Dedifferentiated amniotic fluid mesenchymal stem cell (primary cell): ENCODE data around the gene TMED6.
A peak's percentile ranks its signal among the peaks of the same experiment; 100 is the strongest.

Source experiments
- DNase-seq: peaks from one replicate; pipeline ENCODE4 v3.0.0-alpha.2; 2016; ENCODE audit errors: extremely low spot score

Gene TMED6

DNA sequence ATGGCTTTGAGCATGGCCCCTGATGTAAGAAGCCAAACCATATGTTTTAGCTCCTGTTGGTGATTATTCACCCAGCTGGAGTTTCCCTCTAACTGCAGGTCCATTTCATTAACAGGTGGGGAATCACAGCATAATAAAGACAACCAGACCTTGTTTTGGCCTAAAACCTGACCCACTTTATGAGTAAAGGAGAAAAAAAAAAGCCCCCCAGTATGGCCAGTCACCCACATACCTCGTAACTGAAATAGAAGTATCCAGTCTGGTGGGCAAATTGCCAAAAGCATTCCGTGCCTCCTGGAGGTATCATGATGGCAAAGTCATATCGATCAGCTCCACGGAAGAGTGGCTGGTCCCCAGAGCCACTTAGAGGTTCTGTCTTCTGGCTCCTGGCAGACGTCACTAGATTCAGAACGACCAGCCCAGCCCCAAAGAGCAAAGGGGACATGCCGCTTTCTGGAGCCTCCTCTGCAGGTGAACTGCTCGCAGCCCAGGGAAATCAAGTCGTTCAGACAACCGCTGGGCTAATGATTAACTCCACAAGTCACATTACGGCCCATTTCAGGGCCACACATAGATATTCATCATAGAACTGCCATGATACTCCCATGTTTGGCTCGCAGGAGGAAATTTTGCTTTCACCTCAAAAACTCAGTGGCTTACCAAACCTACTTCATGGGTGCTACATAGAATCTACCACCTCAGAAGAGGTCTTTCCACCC is at the start of gene TMED6:
TMED6 (minus strand) TSS at position 478 of the 719 bp plus-strand sequence; CDS start at position 445, 33 bp downstream.
- DNase-seq: no peak

DNA sequence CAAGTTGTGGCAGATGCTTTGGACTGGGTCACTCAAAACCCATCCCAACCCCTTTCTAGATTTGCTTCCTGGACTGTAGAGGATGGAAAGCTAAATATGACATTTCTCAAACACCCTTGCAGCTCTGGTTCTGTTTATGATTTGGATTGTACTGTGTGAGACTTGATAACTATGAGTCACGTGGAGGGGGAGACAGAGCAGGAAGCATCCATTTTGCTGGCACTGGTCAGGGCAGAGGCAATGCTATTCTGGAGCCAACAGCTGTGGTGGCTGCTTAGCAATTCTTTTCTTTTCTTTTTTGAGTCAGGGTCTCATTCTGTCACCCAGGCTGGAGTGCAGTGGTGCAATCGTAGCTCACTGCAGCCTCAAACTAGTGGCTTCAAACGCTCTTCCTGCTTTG is 47.8 kb upstream of the TMED6 start:
- DNase-seq: no peak

DNA sequence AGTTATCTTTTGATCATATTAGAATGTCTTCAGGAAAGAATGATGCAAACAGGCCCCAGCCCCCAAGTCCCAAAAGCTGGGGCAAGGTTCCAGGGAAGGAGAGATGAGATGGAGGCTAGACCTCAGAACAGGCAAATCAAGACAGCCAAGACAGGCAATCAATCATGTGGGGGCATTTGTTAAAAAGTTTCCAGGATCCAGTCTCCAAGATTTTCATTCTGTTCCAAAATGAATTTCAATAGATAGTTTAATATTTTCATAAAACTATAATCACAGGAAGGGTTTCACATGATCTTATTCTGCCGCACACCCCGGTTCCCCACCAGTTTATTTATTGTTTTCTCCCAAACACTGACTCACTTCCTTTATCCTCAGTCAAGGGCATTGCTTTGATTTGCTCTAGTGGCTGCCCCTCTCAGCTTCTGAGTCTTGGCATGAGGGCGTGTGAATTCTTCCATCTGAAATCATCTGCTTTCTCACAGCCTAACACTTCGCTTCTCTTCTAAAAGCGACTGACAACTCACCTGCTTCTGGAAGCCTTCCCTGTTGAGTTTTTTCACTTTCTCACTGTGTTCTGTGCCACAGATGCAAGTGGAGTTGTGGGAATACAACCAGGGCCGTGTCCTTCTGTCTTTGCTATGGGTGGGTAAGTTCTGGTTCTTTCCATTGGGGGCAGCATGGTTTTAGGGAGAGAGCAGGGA is 46.4 kb upstream of the TMED6 start:
- DNase-seq: peak; percentile 76

DNA sequence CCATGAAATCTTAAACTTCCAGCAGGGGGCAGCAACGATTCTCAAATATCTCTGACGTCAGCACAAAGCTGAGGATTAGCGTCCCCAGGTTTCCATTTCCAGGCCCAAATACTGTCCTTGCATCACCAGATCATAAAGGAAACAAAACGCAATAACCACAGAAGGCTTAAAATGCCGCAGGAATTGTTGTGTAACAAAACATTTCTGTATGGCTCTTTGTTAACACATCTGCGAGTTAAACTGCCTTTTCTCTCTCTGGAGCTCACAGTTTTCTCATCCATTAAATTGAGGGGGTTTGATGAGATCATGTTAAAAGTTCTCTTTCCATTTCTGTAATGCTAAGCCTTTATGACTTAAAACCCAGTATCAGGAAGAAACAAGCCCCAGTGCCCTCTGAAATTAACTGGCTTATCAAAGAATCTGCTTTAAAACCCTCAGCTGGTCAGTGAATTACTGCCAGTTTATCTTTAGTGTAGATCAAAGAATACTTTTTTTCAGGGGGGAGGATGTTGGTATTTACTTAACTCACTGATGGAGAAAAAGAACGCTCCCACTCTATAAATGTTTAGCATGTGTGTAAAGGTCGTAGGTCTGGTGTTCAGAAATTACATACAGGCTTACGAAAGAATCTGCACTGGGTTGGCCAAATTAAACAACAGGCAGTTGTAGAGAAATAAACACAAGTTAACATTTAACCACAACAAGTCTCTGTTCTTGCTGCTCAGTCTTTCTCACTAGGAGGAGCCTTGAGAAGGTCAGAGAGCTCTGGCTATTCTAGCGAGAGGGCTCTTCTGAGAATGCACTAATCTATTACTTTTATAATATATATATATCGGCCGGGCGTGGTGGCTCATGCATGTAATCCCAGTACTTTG is 44.8 kb upstream of the TMED6 start:
- peak; percentile 98 for DNase-seq

DNA sequence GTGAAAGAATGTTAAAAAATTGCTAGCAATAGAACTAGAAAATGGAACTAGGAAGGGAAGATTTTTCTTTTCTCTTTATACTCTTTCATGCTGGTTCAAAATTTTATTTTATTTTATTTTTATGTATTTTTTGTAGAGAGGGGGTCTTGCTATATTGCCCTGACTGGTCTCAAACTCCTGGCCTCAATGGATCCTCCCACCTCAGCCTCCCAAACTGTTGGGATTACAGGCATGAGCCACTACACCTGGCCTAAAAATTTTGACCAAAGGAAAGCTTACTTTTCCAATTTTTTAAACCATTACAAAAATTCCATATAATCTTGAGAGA is 44.2 kb upstream of the TMED6 start:
- no peak for DNase-seq

DNA sequence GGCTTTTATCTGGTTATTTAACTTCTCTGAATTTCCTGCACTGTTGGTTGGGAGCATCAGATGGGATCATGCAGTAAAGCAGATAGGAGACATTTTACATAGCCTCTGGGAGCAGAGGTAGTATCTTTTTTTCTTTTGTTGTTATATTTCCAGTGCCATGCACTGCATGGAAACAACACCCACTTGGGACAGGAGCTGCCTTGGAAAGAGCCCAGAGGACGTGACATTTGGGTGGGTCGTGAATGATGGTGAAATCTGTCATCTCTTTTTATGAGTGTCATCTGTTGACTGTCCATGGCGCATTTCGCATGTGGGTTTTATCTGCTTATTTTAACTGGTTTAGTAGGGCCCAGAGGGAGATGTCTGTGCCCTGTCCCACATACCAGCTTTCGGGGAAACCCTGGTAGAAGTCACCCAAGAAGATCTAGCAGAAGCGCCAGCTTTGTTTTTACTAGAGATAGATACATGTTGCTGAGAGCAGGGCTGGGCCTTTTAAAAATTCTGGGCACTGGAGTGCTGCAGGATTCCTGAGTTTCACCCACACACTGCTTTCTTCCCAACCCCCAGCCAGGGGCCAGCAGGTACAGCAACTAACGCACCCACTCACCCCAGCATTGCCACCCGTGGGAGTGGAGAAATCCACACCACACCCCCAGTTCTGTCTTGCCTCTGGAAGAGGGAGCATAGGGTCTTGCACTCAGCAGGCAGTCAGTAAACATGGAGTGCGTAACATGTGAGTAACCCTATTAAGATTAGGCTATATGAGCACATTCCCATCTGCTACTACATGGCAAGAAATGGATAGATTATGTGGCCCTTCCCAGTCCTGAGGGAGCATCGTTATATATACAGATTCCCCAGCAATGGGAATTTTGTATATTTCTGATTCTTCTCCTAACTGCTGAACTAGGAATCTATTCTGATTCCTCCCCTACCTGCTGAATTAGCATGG is 42.6 kb upstream of the TMED6 start:
- no peak for DNase-seq

DNA sequence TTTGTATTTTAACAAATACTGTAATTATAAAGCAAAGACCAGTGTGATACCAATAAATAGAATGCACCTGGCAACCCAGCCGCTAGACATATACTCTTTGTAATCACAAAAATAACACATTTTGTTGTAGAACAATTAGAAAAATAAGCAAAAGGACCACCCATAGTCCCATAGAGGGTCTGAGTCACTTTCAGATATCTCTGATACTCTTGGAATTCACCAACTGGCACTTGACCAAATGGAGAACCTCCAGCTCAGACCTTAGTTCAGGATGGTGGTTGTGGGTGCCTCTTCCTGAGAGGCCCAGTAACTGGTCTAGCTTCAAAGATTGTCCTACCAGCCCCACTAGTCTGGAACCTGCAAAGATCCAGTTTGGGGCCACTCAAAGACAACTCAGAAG is 35.0 kb upstream of the TMED6 start:
- DNase-seq: no peak

DNA sequence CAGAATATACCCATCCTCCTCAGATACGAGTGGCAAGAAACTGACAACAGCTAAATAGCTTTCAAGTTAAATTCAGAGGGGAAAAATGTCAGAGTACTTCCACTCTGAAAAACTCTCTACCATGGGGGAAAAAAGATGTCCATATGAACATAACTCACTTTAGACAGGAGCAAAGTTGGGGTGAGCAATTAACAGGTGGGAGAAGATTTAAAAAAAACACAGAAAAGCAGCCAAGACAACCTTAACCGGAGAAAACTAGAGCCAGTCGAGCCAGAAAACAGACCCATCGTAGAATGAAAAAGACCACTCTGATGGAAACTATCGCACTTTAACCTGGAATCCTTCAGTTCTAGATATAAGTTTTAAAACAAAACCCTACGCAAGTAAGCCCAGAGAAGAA is 33.4 kb upstream of the TMED6 start:
- DNase-seq: no peak

DNA sequence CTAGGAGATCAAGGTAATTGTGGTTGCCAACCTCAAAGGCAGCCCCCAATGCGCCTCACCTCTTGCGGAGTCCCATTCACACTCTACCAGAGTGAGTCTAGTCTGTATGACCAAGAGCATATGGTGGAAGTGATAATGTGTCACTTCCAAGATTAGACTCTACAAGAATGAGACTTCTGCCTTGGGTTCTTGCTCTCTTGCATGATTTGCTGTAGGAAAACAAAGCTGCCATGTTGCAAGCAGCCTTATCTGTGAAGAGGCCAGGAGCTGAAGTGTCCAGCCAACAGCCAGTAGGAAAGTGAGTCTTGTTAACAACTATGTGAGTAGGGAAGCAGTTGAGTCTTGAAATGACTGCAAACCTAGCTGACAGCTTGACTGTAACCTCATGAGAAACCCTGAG is 30.8 kb upstream of the TMED6 start:
- no peak for DNase-seq

DNA sequence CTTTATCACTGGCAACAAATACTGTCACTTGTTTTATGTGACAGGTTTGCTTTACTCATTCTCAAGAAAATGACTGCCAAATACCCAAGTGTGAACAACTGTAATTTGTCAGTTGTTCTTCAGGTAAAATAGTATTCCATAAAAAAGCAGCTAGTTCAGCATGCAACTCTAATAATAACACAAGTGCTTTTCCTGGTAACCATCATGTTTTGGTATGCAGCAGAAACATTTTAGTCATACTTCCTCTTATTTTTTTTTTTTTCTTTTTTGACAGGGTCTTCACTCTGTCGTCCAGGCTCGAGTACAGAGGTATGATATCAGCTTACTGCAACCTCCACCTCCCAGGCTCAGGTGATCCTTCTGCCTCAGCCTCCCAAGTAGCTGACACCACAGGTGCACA is 29.6 kb upstream of the TMED6 start:
- DNase-seq: no peak

DNA sequence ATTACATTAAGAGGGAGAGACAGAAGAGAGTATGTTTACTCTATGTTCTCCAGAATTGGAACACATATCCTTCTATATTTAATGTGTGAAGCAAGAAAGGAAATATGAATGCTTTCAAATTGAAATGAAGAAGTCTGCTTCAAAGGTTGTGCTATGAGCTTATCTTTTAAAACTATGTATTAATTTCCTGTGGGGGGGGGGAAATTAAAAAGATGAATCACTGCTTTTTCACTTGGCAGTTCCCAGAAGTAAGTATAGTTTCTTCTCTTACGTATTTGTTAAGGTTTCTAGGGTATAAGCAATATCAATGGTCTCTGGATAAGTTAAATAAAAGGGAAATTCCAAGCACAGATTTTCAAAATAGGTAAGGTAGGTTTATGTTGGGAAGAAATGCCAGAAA is 27.2 kb upstream of the TMED6 start:
- no peak for DNase-seq

DNA sequence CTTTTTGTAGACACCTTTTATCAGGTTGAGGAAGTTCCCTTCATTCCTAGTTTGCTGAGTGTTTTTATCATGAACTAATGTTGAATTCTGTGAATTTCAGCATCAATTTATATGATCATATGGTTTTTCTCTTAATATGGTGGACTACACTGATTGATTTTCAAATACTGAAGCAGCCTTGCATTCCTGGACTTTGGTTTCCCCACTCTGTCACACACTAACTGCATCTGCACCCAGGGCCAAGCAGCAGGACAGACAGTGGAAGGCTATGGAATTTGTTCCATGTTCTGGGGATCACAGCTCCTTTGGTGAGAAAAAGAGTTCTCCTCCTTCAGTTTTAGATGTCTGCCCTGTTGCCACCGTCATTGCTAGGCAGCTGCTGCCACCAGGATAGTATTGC is 26.4 kb upstream of the TMED6 start:
- no peak for DNase-seq

DNA sequence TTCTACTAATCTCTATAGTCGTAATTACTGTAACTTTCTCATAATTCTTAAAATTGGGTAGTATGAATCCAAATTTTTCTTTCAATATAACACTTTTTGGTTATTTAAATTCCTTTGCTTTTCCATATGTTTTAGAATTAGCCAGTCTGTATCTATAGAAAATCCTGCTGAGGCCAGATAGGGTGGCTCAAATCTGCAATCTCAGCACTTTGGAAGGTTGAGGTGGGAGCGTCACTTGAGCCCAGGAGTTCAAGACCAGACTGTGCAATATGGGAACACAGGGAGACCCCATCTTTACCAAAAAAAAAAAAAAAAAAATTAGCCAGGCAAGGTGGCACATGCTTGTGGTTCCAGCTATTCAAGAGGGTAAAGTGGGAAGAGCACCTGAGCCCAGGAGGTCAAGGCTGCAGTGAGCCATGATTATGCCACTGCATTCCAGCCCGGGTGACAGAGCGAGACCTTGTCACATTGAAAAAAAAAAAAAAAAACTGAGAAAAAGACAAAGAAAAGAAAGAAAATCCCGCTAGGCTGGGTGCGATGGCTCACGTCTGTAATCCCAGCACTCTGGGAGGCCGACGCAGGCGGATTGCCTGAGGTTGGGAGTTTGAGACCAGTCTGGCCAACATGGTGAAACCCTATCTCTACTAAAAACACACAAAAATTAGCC is 24.9 kb upstream of the TMED6 start:
- DNase-seq: no peak

DNA sequence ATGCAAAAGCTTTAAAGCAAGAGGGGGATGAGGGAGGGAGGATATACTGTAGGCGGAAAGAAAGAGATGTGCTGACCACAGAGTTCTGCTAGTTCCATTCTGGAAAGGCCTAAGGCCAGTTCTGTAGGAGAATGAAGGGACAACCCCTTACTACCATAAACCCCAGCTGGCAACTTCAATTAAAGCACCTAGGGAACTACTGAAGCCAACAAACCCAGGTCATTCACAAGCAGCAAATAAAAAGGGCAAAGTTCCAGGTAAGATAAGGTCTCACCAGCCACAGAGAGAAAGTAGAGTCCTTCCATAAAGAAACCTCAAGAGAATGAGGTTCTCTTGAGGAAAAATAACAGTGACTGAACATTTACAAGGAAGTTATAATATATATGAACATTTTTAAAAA is 21.4 kb upstream of the TMED6 start:
- no peak for DNase-seq

DNA sequence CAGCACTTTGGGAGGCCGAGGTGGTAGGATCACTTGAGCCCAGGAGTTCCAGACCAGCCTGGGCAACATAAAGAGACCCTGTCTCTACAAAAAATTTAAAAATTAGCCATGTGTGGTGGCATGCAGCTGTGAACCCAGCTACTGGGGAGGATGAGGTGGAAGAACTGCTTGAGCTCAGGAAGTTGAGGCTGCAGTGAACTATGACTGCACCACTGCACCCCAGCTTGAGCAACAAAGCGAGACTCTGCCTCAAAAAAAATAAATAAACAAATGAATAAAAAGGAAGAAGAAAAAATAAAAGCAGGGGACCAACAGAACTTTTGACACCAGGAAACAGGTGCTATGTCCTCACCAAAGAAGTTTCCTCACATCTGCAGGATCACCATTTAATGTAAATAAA is 20.0 kb upstream of the TMED6 start:
- no peak for DNase-seq

DNA sequence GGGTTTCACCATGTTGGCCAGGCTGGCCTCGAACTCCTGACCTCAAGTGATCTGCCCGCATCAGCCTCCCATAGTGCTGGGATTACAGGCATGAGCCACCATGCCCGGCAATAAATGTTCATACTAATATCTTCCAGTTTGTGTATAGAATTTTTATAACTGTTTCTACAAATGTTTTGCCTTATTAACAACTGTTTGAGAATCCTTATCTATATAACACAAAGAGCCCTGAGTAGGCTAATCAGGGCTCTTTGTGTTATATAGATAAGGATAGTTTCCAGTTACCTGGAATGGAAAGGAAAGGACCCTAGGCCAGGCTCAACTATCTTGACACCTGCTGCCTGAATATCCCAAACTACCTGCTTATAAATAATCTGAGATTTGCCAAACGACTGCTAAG is 17.3 kb upstream of the TMED6 start:
- DNase-seq: no peak

DNA sequence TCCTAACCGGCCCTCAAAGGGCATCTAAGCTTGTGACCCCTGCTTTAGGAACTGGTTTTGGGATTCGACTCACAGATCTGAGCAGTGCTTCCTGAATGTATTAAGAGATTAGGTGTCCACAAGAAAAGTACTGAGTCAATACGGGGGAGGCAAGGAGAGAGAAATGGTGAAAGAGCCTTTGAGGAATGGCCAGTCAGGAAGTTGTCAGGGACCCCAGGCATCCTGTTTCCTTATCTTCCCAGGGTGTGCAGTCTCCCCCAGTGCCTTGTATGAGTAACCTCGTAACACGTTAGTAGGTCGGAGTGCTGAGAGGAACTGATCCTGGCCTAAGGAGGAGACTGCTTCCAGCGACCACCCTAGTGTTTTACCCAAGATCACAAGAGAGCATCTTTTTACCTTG is 16.4 kb upstream of the TMED6 start:
- DNase-seq: no peak

DNA sequence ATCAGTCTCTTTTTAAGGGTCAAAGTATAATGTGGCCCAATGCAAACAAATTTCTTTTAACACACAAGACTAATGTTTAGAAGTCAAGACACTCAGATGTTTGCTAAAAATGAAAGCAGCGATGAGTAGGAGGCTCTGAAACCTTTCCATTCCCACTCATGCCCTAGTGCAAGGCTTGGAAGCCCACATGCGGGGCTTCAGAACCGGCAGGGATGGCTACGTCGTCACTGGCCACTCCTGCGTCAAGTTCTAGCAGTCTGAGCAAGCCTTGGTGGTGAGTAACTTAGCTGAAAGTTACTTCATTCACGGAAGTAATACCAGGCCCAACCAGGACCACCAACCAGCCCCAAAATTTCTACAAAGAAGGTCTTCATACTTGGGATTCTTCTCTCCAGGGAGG is 14.8 kb upstream of the TMED6 start:
- no peak for DNase-seq

DNA sequence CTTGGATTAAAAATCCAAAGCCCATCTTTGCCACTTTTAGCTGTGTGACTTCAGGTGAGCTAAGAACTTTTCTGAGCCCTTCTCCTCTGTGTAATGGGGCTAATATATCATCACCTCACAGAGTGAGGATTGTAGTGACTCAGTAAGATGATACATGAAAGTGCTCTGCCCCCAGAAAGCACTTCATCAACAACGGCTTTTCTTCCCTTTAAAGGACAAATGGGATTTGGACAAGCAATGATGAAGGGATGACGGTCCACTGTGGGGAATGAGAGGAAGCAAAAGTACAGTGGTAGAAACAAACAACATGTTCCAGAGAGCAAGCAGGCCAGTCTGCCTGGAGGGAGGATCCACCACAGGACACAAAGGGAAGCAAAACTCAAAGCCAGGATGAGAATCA is 14.3 kb upstream of the TMED6 start:
- no peak for DNase-seq

DNA sequence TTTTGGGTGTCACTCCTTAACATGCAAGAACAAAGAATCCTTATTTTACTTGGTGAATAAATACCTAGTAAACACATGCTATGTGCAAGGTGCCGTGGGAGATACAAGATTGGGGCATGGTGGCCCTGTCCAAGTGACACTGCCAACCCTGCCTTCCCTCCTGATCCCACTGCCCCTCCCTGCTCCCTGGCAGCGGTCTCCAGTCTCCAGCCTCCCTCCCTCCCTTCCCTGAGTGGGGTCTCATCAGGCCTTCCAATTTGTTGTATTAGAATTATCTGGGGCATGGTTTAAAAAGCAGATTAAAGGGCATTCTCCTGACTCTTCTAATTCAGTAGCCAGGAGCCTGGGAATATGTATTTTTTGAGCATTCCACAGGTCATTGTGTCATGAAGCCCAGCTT is 12.5 kb upstream of the TMED6 start:
- DNase-seq: no peak

DNA sequence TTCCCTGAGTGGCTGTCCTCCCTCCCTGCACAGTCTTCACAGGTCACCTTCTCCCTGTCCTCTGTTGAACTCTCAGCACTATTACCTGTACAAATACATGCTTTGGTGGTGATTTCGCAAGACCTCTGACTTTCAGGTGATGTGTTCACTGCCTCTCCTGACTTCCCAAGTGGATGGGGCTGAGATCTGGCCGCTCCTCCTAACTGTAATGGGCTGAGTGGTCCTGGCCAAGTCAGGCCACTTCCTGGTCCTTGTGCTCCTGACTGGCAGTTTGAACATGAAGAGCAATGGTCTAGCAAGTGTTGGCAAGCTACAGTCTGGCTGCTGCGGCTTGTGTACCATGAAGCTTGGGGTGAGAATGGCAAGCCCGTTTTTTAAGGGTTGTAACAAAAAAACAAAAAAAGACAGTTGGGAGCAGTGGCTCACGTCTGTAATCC is 11.7 kb upstream of the TMED6 start:
- no peak for DNase-seq
